ENCODE data around the gene ARID3B. TPM values are rescaled to one million over a fixed set of nuclear protein-coding genes. Genes with fewer than 3 reads are reported as not detected.

The ARID3B gene
- total RNA-seq, 1 donor from 2014 or later, result 2.0 TPM

GRCh38 chr15:74603026-74603788 is 62.2 kb downstream of the ARID3B start:
- no peak for DNase-seq
- Histone ChIP-seq H3K4me1 (peaks cover 28% of the 10 kb centered on the region), H3K4me3 (no peak overlapping the region), H3K27me3 (ENCODE audit: low read depth) (no peaks in the 10 kb centered on the region), H3K9me3 (replicated peaks) (no peaks in the 10 kb centered on the region), H3K36me3 (no peaks in the 10 kb centered on the region), H3K27ac (replicated peaks) (no peak overlapping the region)
- TF ChIP-seq CTCF (IDR thresholded peaks at IDR 0.05; ENCODE audit: borderline replicate concordance), result no peak
- intact Hi-C loops (cut with micrococcal nuclease), result no loop called here

- intact Hi-C loops (cut with micrococcal nuclease), result no loop called here
- no peaks in the 10 kb centered on the region for H3K9me3 ChIP-seq (replicated peaks)
- H3K4me3 ChIP-seq, result no peak overlapping the region
- no peaks in the 10 kb centered on the region for H3K27me3 ChIP-seq (ENCODE audit: low read depth)
- DNase-seq, result no peak
- H3K36me3 ChIP-seq, result no peaks in the 10 kb centered on the region
- no peak for TF ChIP-seq CTCF (IDR thresholded peaks at IDR 0.05; ENCODE audit: borderline replicate concordance)
- H3K27ac ChIP-seq (replicated peaks), result no peak overlapping the region
- H3K4me1 ChIP-seq, result peaks cover 20% of the 10 kb centered on the region
These were observed 63.0 kb downstream of the ARID3B start for GRCh38 chr15:74603789-74604705.

GRCh38 chr15:74604983-74605794 is 64.2 kb downstream of the ARID3B start:
- no peak overlapping the region for H3K27ac ChIP-seq (replicated peaks)
- no peak overlapping the region for H3K4me3 ChIP-seq
- peaks cover 17% of the 10 kb centered on the region for H3K4me1 ChIP-seq
- TF ChIP-seq CTCF (IDR thresholded peaks at IDR 0.05; ENCODE audit: borderline replicate concordance), result no peak
- H3K36me3 ChIP-seq, result no peaks in the 10 kb centered on the region
- H3K27me3 ChIP-seq (ENCODE audit: low read depth), result no peaks in the 10 kb centered on the region
- no peak for DNase-seq
- intact Hi-C loops (cut with micrococcal nuclease), result no loop called here
- H3K9me3 ChIP-seq (replicated peaks), result no peaks in the 10 kb centered on the region

GRCh38 chr15:74605795-74606150 is 64.8 kb downstream of the ARID3B start:
- intact Hi-C loops (cut with micrococcal nuclease), result no loop called here
- H3K27me3 ChIP-seq (ENCODE audit: low read depth), result no peaks in the 10 kb centered on the region
- no peak overlapping the region for H3K4me3 ChIP-seq
- H3K9me3 ChIP-seq (replicated peaks), result no peaks in the 10 kb centered on the region
- H3K36me3 ChIP-seq, result no peaks in the 10 kb centered on the region
- H3K4me1 ChIP-seq, result peaks cover 17% of the 10 kb centered on the region
- H3K27ac ChIP-seq (replicated peaks), result no peak overlapping the region
- TF ChIP-seq CTCF (IDR thresholded peaks at IDR 0.05; ENCODE audit: borderline replicate concordance), result no peak
- no peak for DNase-seq

GRCh38 chr15:74608786-74609185 is 67.8 kb downstream of the ARID3B start:
- H3K4me3 ChIP-seq, result no peak overlapping the region
- no peaks in the 10 kb centered on the region for H3K9me3 ChIP-seq (replicated peaks)
- H3K36me3 ChIP-seq, result no peaks in the 10 kb centered on the region
- no peak for DNase-seq
- no peak overlapping the region for H3K27ac ChIP-seq (replicated peaks)
- peaks cover 24% of the 10 kb centered on the region for H3K4me1 ChIP-seq
- no peak for TF ChIP-seq CTCF (IDR thresholded peaks at IDR 0.05; ENCODE audit: borderline replicate concordance)
- no peaks in the 10 kb centered on the region for H3K27me3 ChIP-seq (ENCODE audit: low read depth)
- intact Hi-C loops (cut with micrococcal nuclease), result no loop called here

All from left ventricle myocardium inferior (tissue), 1 donor.